ENCODE data around the gene TMCC1.
"Not testable (repeated sequence)": the region's sequence is repeated elsewhere in the genome, so short reads cannot be mapped to it uniquely, and the experiment has no call there.

The TMCC1 gene

DNA sequence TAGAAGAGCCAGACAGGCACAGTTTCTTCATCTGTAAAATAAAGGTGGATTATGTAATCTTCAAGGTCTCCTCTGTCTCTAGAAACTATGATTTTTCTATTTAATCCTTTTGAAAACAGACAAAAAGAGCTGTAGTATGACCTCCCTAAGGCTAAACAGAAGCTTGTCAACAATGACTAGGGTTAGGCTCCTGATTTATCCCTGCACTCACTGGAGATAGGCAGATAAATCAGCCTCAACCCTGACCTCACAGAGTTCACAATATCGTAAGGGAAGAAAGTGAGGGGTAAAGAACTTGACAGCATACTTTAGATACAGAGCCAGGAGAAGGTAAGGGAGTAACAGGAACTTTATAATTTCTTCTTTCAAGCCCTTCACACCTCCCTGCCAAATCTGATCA, 124.8 kb downstream of the TMCC1 start:
- DNase-seq: no peak

DNA sequence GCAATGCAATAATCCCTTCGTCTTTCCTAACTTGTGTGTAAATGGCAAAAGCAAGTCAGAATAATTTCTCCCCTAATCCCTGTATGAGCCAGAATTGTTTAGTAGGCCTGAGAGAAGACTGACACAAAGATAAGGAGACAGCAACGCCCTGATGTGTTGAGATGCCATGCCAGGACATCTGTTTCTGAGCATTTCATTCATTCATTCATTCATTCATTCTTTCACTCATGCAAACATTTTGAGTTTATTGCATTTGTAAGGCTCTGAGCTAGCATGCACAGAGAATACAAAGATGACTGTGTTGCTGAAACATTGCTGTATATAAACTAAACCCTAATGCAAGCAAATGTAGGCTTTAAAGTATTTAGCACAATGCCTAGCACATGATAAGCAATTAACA, 127.4 kb downstream of the TMCC1 start:
- DNase-seq: no peak

DNA sequence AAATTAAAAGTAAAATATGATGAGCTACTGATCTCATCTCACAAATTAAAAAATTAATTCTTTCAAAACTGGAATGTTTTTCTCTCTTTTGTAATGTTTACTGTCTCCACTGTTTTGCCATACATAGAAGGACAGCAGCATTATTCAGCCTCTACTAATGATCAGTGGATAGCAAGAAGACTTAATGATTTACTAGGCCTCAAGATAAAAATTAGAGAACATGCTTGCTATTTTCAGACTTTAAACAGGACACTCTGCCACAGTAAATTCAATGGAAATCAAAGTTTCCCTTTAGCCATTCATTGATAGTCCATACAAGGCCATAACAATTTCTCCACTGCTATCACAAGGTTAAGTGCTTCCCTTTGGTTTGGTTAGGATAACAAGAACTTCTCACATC, 129.4 kb downstream of the TMCC1 start:
- no peak for DNase-seq

DNA sequence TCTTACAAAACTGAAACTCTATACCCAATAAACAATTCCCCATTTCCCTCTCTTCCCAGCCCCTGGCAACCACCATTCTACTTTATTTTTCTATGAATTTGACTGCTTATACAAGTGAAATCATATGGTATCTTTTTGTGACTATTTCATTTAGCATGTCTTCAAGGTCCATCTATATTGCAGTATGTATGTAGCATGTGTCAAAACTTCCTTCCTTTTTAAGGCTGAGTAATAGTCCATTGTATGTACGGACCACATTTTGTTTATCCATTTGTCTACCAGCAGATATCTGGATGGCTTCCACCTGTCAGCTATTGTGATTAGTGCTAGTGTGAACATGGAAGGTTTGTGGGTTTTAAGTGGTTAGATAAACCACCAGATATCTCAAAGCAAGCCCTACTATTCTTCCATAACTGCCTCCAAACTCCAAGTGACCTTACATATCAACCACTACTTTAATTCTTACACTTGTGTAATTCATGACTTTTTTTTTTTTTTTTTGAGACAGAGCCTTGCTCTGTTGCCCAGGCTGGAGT, 134.7 kb downstream of the TMCC1 start:
- no peak for DNase-seq

DNA sequence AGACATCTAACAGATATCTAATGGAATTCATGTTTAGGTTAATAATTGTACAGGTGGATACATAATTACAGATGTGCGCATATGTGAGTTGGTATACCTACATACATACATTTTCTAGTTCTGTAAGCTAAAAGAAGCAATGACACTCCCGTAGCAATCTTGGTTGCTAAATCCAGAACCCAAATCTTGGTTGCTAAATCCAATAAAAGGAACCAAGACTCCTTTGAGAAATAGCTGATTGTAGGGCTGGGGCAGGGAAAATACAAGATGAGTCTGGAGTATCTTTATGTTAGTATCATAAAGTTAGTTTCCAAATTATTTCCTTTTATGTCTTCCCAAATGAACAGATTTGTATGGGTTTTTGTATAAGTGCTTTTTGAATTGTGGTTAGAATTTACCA, 135.2 kb downstream of the TMCC1 start:
- DNase-seq: no peak

DNA sequence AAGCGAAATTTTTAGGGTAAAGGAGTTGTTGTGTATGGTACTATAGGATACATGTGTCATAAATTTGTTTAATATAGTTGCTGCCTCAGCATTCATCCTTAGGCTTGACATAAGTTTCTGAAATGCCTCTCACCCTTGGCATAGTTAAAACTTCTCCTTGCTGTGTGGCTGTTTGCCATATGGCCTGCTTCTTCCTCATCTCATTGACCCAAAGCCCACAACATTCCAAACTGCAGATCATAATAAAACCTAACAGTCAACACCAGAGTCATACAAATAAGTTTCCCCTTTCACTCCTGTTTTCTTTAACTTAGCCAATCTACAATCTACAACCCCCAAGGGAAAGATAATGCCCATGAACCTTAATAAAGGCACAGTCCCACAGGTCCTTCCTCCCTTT, 136.6 kb downstream of the TMCC1 start:
- no peak for DNase-seq

DNA sequence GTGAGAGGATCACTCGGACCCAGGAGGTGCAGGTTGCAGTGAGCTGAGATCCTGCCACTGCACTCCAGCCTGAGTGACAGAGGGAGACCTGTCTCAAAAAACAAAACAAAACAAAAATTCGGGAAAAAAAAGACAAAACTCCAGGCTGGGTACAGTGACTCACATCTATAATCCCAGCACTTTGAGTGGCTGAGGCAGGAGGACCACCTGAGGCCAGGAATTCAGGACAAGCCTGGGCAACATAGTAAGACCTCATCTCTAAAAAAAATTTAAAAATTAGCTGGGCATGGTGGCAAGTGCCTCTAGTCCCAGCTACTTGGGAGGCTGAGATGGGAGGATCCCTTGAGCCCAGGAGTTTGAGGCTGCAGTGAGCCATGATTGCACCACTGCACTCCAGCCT, 142.4 kb downstream of the TMCC1 start:
- DNase-seq: not testable (repeated sequence)

DNA sequence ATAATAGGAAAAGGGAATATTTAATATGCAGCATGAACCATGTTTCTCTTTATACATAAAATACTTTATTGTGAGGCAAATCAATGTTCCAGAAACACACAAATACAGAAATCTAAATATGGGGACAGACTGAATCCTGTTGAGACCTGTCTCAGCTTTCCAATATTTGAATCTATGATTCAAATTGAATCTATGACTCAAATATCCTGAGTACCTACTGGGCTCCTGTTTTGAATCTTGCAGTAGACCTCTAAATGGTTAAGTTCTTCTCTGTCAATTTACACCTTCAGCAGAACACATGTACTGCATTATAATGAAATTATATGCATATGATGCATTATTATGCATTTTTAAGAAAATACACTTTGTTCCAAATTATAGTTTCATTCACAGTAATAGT, 143.8 kb downstream of the TMCC1 start:
- DNase-seq: no peak

DNA sequence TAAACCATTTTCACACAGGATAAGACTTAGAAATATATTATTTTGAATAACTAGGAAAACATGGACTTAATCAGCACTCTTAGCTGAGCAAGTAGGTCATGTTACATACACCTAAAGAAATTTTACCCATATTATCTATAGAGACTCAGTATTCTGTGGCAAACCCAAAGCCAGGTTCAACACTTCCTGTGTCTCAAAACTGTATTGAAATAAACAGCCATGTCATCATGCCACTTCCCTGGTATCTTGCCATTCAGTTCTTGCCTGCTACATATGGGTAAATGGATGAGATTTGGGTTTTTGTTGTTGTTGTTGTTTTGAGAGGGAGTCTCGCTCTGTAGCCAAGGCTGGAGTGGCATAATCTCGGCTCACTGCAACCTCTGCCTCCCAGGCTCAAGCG, 145.5 kb downstream of the TMCC1 start:
- no peak for DNase-seq

DNA sequence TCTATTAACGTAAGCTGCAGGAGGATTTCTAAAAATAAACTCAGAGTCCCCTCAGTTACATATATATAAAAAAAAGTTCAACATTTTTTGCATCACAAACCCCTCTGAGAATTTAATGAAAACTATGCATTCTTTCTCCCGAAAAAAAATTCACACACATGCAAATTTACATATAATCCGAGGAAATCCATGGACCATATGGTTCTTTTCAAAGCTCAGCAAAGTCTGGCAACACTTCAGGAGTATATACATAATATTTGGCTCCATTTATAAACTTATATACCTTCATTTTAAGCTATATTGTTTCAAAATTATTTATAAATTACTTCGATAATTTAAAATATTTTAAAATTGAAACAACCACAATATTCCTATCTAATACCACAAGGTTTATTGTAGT, 146.4 kb downstream of the TMCC1 start:
- DNase-seq: no peak

DNA sequence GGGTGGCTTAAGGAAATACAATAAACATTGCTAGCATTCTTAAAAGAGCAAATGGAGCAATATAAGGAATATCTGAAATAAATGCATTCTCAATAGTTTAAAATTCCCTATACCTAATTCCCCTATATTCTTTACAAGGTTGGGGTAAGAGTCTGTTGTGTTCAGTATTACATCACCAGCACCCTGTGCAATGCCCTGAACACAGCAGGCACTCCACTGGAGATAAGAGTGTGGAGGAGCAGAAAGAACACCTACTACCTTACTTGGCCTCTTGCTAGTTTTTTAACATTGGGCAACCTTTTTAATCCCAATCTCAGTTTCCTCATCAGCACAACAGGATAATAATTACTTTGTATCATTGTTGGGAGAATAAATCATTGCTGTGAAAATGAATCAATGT, 146.9 kb downstream of the TMCC1 start:
- DNase-seq: no peak

DNA sequence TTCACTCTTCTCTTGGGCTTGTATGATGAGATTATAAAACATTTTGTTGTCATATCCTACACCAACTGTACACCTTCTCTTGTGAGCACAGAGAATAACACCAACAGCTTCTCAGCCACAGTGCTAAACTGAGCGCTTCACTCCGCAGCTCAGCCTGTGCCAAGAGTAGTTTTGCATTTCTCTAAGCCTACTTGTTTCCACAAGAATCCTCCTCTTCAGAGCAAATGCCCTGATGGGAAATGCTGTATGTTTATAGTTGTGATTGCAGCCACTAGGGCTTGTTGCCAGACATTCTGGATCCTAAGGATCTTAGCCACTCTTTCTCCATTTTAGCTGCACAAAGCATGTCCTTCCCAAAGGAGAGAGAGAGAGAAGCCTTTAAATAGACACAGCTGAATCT, 148.3 kb downstream of the TMCC1 start:
- no peak for DNase-seq

DNA sequence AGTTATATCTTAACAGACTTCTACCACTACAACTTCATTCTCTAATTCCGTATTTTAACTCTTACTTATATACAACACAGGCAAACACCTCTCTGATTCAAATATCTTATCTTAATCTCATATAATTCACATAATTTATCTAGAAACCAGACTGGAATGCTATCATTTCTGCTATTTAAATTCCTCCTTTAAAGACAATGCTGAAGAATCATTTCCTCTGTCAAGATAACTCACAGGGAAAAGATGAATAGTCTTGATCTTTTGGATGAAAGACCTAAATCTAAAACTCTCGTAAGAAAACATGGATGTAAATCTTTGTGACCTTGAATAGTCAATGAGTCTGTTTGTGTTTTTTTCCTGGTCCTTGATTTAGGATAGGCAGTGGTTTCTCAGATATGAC, 151.7 kb downstream of the TMCC1 start:
- no peak for DNase-seq

DNA sequence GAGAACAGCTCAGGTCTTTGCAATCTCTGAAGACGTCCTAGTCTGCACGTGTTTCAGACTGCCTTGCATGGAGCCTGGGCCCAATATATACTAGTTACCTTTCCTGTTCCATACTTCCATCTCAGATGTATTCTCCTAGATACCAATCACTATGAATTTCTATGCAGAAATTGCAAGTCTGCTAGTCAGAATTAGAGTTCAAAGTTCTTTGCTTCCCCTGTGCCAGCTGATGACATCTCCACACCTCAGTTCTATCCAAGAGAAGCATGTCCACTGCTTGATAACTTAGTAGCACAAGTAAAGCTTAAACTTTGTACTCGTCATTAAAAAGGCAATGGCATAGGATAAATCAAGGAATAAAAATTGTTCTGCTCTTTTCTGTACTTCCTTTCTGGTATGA, 153.4 kb downstream of the TMCC1 start:
- DNase-seq: no peak

DNA sequence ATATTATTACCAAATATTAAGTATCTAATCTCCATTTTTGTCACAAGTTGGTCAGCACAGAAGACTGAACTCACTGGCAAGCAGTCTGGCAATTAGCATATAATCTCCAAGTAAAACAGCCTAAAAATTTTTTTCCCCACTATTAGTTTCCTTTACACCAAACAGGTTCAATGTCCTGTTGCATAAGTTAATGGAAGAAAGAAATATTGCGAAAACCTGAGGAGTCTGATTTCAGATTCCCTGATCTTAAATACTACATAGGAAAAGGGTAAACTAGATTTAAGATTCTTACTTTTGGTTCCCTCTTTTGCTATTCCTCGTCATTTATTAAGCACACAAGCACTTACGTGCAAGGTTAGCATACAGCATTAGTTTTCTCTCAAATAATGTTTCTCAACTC, 153.9 kb downstream of the TMCC1 start:
- no peak for DNase-seq

DNA sequence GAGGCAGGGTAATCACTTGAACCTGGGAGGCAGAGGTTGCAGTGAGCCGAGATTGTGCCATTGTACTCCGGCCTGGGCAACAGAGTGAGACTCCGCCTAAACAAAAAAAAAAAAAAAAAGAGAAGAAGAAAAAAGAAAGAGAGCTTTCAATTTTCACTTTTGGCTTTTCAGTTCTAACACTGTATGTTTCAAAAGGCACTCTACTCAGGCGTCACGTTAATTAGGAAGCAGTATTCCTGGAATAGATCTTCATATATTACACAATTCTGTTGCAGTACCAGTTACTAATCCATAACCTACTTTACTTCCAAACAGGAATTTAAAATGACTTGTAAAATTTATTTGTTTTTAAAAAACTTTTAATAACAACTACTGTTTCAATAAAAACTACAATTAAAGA, 155.3 kb downstream of the TMCC1 start:
- no peak for DNase-seq

DNA sequence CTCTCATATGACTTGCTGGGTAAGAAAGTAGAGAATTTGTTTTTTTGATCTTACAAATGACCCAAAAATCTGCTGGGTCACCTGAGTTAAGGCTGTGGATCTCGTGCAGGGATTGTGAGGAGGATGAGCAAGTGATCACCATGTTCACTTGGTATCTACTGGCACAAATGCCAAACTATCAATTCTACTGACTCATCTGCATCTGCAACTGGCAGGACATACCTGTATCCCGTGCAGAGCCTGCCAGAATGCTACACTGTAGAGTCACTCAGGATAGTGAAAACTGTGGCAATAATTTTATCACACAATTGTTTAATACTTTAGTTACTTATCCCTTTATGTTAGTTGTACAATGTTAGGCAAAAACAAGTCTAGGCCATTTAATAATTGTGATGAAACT, 157.4 kb downstream of the TMCC1 start:
- DNase-seq: no peak

DNA sequence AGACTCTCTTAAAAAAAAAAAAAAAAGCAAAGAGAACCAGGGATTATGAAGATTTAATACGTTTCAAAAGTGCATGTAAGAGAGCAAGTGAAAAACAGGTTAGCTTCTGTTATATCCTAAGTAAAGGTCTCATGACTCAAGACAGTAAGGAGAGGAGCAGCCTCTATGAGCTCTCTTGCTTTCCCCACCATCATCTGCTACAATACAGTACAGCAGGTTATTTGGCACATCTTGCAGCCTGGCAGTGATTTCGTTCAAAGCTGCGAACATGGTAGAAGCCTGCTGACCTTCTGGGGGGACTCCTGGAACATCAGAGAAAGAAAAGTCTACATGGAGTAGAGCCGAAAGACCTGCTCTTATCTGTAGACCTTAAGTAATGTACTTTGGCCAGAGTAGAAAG, 157.9 kb downstream of the TMCC1 start:
- no peak for DNase-seq

DNA sequence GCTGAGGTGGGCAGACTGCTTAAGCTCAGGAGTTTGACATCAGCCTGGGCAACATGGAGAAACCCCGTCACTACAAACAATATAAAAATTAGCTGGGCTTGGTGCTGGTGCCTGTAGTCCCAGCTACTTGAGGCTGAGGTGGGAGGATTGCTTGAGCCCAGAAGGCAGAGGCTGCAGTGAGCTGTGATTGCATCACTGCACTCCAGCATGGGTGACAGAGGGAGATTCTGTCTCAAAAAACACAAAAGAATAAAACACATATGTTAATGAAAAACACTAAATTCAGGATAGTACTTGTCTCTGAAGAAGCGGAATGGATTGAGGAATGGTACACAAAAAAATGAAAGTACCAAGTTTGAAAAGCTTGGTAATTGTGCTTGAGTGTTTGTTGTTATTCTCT, 159.1 kb downstream of the TMCC1 start:
- no peak for DNase-seq

DNA sequence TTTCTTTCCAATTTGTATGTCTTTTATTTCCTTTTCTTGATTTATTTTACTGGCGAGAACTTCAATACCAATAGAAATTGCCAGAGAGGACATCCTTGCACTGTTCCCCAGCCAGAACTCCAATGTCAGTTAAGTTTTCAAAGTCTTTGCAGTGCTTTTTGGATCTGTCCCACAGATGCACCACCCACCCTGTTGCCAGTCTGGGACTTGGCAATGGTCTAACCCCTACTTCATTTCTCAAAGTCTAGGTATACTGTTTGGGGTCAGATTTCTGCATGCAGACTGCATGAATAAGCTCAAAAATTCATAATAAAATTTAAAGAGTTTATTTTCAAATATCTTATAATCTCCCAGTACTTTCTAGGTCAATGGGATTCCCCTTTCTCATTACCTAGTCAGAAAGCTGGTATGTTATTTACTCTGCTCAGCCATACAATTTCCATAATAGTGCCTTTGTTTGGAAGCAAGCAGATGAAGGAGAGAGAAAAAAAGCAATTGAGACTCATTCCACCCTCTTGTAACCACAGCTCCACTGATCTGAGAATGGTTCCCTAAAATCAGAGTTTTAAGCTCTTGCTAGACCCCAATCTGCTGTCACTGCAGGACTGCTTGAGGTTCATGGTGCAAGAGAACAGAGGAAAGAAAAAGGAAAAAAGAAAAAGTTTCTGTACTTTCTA, 161.2 kb downstream of the TMCC1 start:
- DNase-seq: no peak

DNA sequence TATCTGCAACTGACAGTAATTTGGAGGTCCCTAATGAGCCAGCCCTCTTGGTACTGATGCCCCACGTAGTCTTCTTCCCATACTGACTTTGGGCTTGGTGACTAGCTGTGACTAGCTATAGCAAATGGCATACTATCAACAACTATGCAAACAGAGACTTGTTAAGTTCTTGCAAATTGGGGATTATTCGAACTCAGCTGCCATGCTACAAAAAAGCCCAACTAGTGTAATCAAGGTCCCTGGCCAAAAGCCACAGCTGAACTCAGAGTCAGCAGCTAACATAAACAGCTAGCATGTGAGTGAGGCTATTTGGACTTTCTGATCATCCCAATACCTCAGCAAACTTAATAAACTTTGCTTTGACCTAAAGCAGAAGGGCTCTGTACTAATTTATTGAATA, 165.8 kb downstream of the TMCC1 start:
- no peak for DNase-seq

DNA sequence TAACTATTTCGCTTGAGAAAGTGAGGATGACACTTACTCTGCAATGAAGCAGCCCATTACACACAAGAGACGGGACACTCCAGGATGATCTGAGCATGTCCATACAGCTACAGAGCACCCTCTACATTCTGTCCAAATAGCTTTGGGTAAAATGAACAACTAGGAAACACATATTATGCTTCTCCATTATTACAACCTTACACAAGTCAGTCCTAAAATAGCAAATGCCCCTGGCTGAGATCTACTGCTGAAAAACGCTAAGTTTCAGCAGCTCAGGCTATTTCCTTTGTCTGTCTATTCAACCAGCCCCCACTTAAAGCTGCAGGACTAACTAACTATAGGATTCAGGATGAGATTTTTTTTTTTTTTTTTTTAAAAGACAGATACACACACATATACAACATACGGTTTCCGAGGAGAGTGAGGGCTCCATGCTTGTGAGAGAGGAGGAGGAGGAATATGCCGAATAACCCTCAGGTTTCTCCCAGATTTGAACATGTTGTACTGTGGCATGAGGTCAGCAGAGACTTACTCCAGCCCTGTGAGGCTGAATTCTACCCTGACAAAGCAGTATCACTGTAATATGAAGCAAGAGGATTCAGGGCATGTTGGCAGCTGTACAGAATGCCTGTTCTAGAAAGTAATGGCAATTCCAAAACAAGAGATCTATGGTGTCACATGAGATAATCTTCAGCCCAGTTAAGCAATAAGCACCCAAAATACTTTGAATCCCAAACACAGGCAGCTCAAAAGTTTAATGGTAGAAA, 169.8 kb downstream of the TMCC1 start:
- DNase-seq: no peak

DNA sequence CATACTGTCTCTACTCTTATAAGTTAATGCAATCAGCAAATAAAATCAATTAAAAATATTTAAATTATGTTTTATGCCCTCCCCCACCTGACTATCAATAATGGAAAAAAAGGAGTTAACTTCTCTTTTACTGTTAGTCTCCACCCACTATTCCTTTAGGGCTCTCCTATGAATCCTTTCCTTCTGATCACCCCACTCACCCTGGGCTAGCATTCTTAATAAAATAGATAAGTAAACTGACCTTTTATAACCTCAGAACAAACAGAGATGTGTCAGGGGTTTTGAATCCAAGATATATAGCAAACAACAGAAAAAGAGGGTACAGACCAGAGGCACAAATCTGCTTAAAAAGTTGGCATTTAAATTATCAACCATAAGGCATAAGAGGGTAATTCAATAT, 171.0 kb downstream of the TMCC1 start:
- no peak for DNase-seq

DNA sequence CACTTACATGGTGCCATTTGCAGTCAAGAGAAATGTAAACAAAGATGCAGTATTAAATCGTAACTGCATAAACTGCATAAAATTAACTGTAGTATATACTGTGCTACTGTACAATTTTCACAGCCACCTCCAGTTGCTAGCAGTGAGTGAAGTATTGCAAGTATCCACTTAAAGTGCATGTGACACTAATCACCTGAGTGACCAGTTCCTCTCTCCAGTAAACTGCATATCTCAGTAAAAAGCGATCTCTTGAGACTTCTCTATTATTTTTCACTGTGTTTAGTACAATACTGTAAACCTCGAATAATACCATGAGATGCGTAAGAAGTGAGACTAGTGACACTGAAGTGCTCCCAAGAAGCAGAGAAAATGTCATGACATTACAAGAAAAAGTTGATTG, 175.3 kb downstream of the TMCC1 start:
- no peak for DNase-seq

DNA sequence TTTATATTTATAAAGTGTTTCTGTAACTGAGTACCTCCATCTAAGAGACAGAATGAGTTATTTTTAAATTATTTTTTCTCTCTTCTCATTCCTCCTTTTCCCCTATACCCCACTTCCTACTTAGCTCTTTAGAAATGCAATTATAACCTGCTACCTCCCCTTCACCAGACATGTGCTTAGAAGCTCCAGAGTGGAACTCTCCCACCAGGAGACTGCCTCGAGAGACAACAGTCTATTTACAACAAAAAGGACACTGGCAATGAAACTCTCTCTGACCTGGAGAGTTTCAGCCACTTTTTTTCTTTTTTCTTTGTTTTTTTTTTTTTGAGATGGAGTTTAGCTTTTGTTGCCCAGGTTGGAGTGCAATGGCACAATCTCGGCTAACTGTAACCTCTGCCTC, 177.7 kb downstream of the TMCC1 start:
- no peak for DNase-seq

All from NCI-H187 treated with DMSO at 0.1 percent for 48 hours (cell line).